Measurements from ENCODE around the gene VPS9D1.

VPS9D1 gene

DNA sequence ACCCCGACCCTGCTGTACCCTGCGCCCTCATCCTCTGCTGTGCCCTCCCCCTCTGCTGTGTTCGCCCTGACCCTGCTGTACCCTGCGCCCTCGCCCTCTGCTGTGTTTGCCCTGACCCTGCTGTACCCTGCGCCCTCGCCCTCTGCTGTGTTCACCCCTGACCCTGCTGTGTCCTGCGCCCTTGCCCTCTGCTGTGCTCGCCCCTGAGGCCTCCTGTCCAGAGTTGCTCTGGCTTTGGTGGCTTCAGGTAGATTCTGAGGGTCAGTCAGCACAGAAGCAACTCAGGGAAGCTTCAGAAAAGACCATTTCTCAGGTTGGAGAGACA, 12.2 kb upstream of the VPS9D1 start:
- TF ChIP-seq, protein P1, sequence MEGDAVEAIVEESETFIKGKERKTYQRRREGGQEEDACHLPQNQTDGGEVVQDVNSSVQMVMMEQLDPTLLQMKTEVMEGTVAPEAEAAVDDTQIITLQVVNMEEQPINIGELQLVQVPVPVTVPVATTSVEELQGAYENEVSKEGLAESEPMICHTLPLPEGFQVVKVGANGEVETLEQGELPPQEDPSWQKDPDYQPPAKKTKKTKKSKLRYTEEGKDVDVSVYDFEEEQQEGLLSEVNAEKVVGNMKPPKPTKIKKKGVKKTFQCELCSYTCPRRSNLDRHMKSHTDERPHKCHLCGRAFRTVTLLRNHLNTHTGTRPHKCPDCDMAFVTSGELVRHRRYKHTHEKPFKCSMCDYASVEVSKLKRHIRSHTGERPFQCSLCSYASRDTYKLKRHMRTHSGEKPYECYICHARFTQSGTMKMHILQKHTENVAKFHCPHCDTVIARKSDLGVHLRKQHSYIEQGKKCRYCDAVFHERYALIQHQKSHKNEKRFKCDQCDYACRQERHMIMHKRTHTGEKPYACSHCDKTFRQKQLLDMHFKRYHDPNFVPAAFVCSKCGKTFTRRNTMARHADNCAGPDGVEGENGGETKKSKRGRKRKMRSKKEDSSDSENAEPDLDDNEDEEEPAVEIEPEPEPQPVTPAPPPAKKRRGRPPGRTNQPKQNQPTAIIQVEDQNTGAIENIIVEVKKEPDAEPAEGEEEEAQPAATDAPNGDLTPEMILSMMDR (IDR thresholded peaks at IDR 0.05; ENCODE audit: low read depth, low read length), result no peak
- no peak overlapping the region for H3K4me3 ChIP-seq (ENCODE audit: low read depth, low read length)

DNA sequence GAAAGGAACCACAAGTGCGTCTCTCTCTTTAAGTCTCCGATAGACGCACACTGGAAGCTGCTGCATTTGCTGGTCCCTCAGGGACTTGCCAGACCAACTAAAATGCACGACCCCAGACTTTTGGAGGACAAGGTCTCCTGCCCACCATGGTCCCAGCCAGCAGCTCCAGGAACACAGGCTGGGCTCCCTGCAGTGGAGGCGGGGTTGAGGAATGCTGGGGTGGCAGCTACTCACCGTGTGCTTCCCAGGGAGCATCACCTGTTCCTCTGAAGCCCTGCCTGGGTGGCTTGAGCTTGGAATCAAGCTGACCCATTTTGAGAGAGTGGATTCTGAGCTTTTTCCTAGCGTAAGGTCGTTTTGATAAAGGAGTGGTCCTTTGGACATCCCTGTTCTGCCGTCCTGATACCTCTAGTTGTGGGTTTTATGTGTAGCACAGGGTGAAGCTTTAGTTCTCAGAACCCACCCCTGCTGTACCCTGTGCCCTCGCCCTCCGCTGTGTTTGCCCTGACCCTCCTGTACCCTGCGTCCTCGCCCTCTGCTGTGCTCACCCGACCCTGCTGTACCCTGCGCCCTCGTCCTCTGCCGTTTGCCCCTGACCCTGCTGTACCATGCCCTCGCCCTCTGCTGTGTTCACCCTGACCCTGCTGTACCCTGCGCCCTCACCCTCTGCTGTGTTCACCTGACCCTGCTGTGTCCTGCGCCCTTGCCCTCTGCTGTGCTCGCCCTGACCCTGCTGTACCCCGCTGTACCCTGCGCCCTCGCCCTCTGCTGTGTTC, 11.6 kb upstream of the VPS9D1 start:
- TF ChIP-seq, protein P1 (IDR thresholded peaks at IDR 0.05; ENCODE audit: low read depth, low read length), result no peak
- no peak overlapping the region for H3K4me3 ChIP-seq (ENCODE audit: low read depth, low read length)

DNA sequence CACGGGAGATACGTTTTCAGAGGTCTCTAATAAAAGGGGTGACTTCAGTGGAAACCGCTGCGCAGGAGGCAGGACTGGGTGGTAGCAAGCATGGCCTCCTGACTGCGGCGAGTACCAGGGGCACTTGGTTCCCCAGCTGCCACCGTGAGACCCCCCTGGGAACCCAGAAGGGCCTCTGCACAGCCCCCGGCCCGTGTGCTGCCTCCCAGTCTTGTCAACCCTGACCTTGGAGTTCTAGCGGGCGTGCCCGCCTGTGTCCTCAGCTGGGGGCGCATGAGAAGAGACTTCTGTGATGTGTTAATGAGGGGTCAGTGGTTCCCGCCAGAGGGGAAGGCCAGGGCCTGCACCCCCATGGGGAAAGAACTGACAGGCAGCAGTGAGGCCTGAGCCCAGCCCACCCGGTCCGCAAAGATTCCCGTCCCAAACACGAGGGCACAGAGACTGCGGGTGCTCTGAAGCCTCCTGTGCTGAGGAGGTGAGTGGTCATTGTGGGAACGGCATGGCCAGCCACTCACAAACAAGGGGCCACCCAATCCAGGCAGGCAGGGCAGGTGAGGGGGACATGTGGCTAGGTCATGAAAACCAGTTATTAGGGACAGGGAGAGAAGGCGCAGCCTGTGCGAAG, 10.0 kb upstream of the VPS9D1 start:
- H3K4me3 ChIP-seq (ENCODE audit: low read depth, low read length), result no peak overlapping the region
- TF ChIP-seq, protein P1 (IDR thresholded peaks at IDR 0.05; ENCODE audit: low read depth, low read length), result no peak

- TF ChIP-seq, protein P1 (IDR thresholded peaks at IDR 0.05; ENCODE audit: low read depth, low read length), result no peak
- H3K4me3 ChIP-seq (ENCODE audit: low read depth, low read length), result no peak overlapping the region
These were observed 9.3 kb upstream of the VPS9D1 start for GRCh38 chr16:89729863-89730593.

DNA sequence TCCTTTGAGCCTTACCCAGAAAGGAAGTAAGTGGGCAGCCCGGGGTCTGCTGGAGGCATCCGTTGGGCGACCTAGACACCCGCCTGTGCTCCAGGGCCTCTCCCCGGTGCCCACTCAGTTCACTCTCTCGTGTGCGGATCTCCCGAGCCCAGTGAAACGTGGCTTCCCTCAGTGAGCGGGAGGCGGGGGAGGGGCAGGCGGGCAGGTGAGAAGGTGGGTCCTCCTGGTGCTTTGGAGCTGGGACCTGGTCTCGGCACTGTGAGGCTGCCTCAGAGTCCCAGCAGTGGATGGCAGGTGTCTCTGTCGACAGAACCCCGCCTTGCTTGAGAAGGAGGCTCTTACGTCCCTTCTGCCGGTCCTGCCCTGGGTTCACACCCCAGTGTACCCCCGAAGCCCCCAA, 8.6 kb upstream of the VPS9D1 start:
- TF ChIP-seq, protein P1 (IDR thresholded peaks at IDR 0.05; ENCODE audit: low read depth, low read length), result no peak
- H3K4me3 ChIP-seq (ENCODE audit: low read depth, low read length), result no peak overlapping the region

DNA sequence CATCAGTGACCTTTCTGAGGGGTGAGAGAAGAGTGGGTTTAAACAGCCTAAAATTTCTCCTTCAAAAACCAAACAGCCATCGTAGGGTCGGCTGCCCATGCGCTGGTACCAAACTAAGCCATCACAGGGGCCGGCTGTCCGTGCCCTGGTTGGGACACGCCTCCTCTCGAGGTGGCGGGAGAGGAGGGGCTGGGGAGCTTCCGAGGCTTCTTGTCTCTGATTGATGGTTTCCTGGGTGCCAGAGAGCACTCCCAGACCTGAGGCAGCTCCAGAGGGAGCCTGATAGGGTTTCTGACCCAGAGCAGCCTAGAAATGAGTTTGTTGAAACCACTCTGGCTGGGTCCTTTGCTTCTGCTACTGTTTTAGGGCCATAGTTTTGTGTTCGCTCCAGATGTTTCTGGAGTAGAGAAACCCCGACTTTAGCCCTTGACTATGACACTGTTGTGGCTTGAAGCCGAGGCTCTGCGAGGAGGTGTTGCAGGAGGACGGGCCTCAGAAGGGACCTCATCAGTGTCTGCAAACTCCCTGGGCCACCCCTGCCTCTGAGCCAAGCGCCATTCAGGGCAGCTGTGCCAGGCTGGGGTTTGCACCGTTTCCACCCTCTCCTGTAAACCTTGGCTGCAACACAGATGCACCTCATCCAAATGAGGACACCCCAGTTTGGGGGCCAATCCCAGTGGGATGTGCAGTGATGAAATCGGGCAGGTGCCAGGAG, 6.9 kb upstream of the VPS9D1 start:
- no peak overlapping the region for H3K4me3 ChIP-seq (ENCODE audit: low read depth, low read length)
- TF ChIP-seq, protein P1 (IDR thresholded peaks at IDR 0.05; ENCODE audit: low read depth, low read length), result no peak

Measured in WI38 (cell line).